ENCODE measurements around the gene DGKH.

GRCh38 chr13:42106998-42107397, 58.5 kb downstream of the DGKH start:
- TF ChIP-seq TAF1 (IDR thresholded peaks at IDR 0.05; ENCODE audit: borderline replicate concordance, low read depth, low read length) = no peak
- no peak for TF ChIP-seq POLR2A (IDR thresholded peaks at IDR 0.05; ENCODE audit: low read depth, low read length)
- no peak for TF ChIP-seq POLR2AphosphoS5 (IDR thresholded peaks at IDR 0.05; ENCODE audit: low read depth, low read length)
